Upper lobe of left lung (tissue), 4 donors: ENCODE data around the gene CDC73.

Experiments
- POLR2AphosphoS5 ChIP-seq, 2 donors: sonication (generic); formaldehyde crosslinking; IDR thresholded peaks; one replicate each; pipeline ENCODE4 v1.5.1; 2017; ENCODE audit warnings: antibody characterized with exemption in 2 of 2
- TF ChIP-seq, protein P1 (sequence below), 6 experiments: fragments of 450-650 bp in 4 of 6; fragments of 200-600 bp in 2 of 6; sonication (generic) in 2 of 6; IDR thresholded peaks; one replicate each; pipeline ENCODE4 v1.5.1; 2016 to 2019; ENCODE audit warnings: antibody characterized with exemption in 6 of 6

- TF ChIP-seq, protein P1, sequence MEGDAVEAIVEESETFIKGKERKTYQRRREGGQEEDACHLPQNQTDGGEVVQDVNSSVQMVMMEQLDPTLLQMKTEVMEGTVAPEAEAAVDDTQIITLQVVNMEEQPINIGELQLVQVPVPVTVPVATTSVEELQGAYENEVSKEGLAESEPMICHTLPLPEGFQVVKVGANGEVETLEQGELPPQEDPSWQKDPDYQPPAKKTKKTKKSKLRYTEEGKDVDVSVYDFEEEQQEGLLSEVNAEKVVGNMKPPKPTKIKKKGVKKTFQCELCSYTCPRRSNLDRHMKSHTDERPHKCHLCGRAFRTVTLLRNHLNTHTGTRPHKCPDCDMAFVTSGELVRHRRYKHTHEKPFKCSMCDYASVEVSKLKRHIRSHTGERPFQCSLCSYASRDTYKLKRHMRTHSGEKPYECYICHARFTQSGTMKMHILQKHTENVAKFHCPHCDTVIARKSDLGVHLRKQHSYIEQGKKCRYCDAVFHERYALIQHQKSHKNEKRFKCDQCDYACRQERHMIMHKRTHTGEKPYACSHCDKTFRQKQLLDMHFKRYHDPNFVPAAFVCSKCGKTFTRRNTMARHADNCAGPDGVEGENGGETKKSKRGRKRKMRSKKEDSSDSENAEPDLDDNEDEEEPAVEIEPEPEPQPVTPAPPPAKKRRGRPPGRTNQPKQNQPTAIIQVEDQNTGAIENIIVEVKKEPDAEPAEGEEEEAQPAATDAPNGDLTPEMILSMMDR (IDR thresholded peaks at IDR 0.05): no peak
- no peak for TF ChIP-seq POLR2AphosphoS5 (IDR thresholded peaks at IDR 0.05)
These were observed 1.1 kb upstream of the CDC73 start for GRCh38 chr1:193120604-193121166.
